HEK293 (cell line): ENCODE data around the gene MSI1.

ENCODE experiments used
- CTCF ChIA-PET: fragments of 350-600 bp; formaldehyde crosslinking; extraction: SDS; loops from one replicate; lab custom pipeline; 2021; ENCODE audit warnings: antibody characterized with exemption; lab: Yijun Ruan, JAX
- POLR2A ChIA-PET: fragments of 300-600 bp; formaldehyde crosslinking; extraction: SDS; loops from one replicate; lab custom pipeline; 2020; ENCODE audit warnings: antibody characterized with exemption, inconsistent platforms; lab: Yijun Ruan, JAX
- H3K27ac ChIP-seq: fragments of 200-500 bp; sonication (Bioruptor generic); 2 replicates; pipeline ENCODE4 v1.5.1; 2014; ENCODE audit warnings: low read depth, low read length, control low read depth, inconsistent platforms; ENCODE audit errors: extremely low read depth
- H3K36me3 ChIP-seq, 2 experiments: fragments of 200-500 bp in 1 of 2; sonication (Bioruptor generic) in 1 of 2; 1 replicate in 1 of 2; 2 replicates in 1 of 2; pipeline ENCODE4 v1.5.1; 2014 to 2017; ENCODE audit warnings: inconsistent platforms in 2 of 2, low read length in 2 of 2; ENCODE audit not compliant: control insufficient read depth in 2 of 2, insufficient read depth in 1 of 2
- H3K4me1 ChIP-seq: fragments of 200-500 bp; sonication (Bioruptor generic); 2 replicates; pipeline ENCODE4 v1.5.1; 2014; ENCODE audit warnings: mild to moderate bottlenecking, low read length, inconsistent platforms; ENCODE audit not compliant: control insufficient read depth, insufficient read depth
- H3K4me3 ChIP-seq: 2 replicates; pipeline ENCODE4 v1.5.1; 2011; ENCODE audit warnings: low read depth, mild to moderate bottlenecking, control low read depth, low read length, moderate library complexity
- H3K9me3 ChIP-seq: fragments of 200-500 bp; sonication (Bioruptor generic); 2 replicates; pipeline ENCODE4 v1.5.1; 2014; ENCODE audit warnings: low read depth, low read length, inconsistent platforms; ENCODE audit not compliant: control insufficient read depth, insufficient read depth
- FEZF1 ChIP-seq: fragments of 450-650 bp; formaldehyde crosslinking; IDR thresholded peaks from 2 replicates; pipeline ENCODE4 v1.5.1; 2016; ENCODE audit warnings: missing biosample characterization, missing genetic modification characterization
- GLI4 ChIP-seq: fragments of 450-650 bp; formaldehyde crosslinking; IDR thresholded peaks from 2 replicates; pipeline ENCODE4 v1.5.1; 2016; ENCODE audit warnings: missing biosample characterization, missing genetic modification characterization
- KLF1 ChIP-seq: fragments of 450-650 bp; formaldehyde crosslinking; IDR thresholded peaks from 2 replicates; pipeline ENCODE4 v1.5.1; 2016; ENCODE audit warnings: missing biosample characterization, missing genetic modification characterization
- KLF7 ChIP-seq: fragments of 450-650 bp; formaldehyde crosslinking; IDR thresholded peaks from 2 replicates; pipeline ENCODE4 v1.5.1; 2016; ENCODE audit warnings: missing biosample characterization, missing genetic modification characterization, borderline replicate concordance
- KLF8 ChIP-seq: fragments of 450-650 bp; formaldehyde crosslinking; IDR thresholded peaks from 2 replicates; pipeline ENCODE4 v1.5.1; 2016; ENCODE audit warnings: missing biosample characterization, missing genetic modification characterization
- OSR2 ChIP-seq: fragments of 450-650 bp; formaldehyde crosslinking; IDR thresholded peaks from 2 replicates; pipeline ENCODE4 v1.5.1; 2016; ENCODE audit warnings: missing biosample characterization, missing genetic modification characterization
- RBAK ChIP-seq: fragments of 450-650 bp; formaldehyde crosslinking; IDR thresholded peaks from 2 replicates; pipeline ENCODE4 v1.5.1; 2016; ENCODE audit warnings: missing biosample characterization, missing genetic modification characterization
- SP2 ChIP-seq: fragments of 450-650 bp; formaldehyde crosslinking; IDR thresholded peaks from 2 replicates; pipeline ENCODE4 v1.5.1; 2016; ENCODE audit warnings: missing biosample characterization, missing genetic modification characterization
- ZEB2 ChIP-seq: fragments of 450-650 bp; formaldehyde crosslinking; IDR thresholded peaks from 2 replicates; pipeline ENCODE4 v1.5.1; 2016; ENCODE audit warnings: missing biosample characterization, missing genetic modification characterization
- ZFP3 ChIP-seq: fragments of 450-650 bp; formaldehyde crosslinking; IDR thresholded peaks from 2 replicates; pipeline ENCODE4 v1.5.1; 2016; ENCODE audit warnings: low read depth, missing biosample characterization, missing genetic modification characterization
- ZNF132 ChIP-seq: fragments of 450-650 bp; formaldehyde crosslinking; IDR thresholded peaks from 2 replicates; pipeline ENCODE4 v1.5.1; 2017; ENCODE audit warnings: missing biosample characterization, missing genetic modification characterization, borderline replicate concordance
- ZNF138 ChIP-seq: fragments of 450-650 bp; formaldehyde crosslinking; IDR thresholded peaks from 2 replicates; pipeline ENCODE4 v1.5.1; 2016; ENCODE audit warnings: missing biosample characterization, missing genetic modification characterization, borderline replicate concordance
- ZNF16 ChIP-seq: fragments of 450-650 bp; formaldehyde crosslinking; IDR thresholded peaks from 2 replicates; pipeline ENCODE4 v1.5.1; 2016; ENCODE audit warnings: low read depth, missing biosample characterization, missing genetic modification characterization
- ZNF169 ChIP-seq: fragments of 450-650 bp; formaldehyde crosslinking; IDR thresholded peaks from 2 replicates; pipeline ENCODE4 v1.5.1; 2016; ENCODE audit warnings: missing biosample characterization, missing genetic modification characterization
- ZNF350 ChIP-seq: fragments of 450-650 bp; formaldehyde crosslinking; IDR thresholded peaks from 2 replicates; pipeline ENCODE4 v1.5.0; 2017; ENCODE audit warnings: missing biosample characterization, mild to moderate bottlenecking, missing genetic modification characterization
- ZNF529 ChIP-seq: fragments of 450-650 bp; formaldehyde crosslinking; IDR thresholded peaks from 2 replicates; pipeline ENCODE4 v1.5.1; 2017; ENCODE audit warnings: missing genetic modification characterization, missing biosample characterization; ENCODE audit not compliant: insufficient replicate concordance
- ZNF530 ChIP-seq: fragments of 450-650 bp; formaldehyde crosslinking; IDR thresholded peaks from 2 replicates; pipeline ENCODE4 v1.5.1; 2016; ENCODE audit warnings: low read depth, missing biosample characterization, missing genetic modification characterization
- ZNF560 ChIP-seq: fragments of 450-650 bp; formaldehyde crosslinking; IDR thresholded peaks from 2 replicates; pipeline ENCODE4 v1.5.1; 2017; ENCODE audit warnings: missing biosample characterization, missing genetic modification characterization, borderline replicate concordance
- ZNF571 ChIP-seq: fragments of 450-650 bp; formaldehyde crosslinking; IDR thresholded peaks from 2 replicates; pipeline ENCODE4 v1.5.0; 2017; ENCODE audit warnings: missing biosample characterization, missing genetic modification characterization
- ZNF596 ChIP-seq: fragments of 450-650 bp; IDR thresholded peaks from 2 replicates; pipeline ENCODE4 v1.5.0; 2018; ENCODE audit warnings: missing biosample characterization, mild to moderate bottlenecking, missing genetic modification characterization, moderate library complexity
- ZNF610 ChIP-seq: fragments of 450-650 bp; formaldehyde crosslinking; IDR thresholded peaks from 2 replicates; pipeline ENCODE4 v1.5.1; 2016; ENCODE audit warnings: missing biosample characterization, missing genetic modification characterization, borderline replicate concordance
- ZNF664 ChIP-seq: fragments of 450-650 bp; formaldehyde crosslinking; IDR thresholded peaks from 2 replicates; pipeline ENCODE4 v1.5.1; 2016; ENCODE audit warnings: missing biosample characterization, missing genetic modification characterization
- ZNF843 ChIP-seq: fragments of 450-650 bp; formaldehyde crosslinking; IDR thresholded peaks from 2 replicates; pipeline ENCODE4 v1.5.1; 2016; ENCODE audit warnings: missing biosample characterization, missing genetic modification characterization
- ZSCAN30 ChIP-seq: fragments of 450-650 bp; IDR thresholded peaks from 2 replicates; pipeline ENCODE4 v1.5.1; 2018; ENCODE audit warnings: missing biosample characterization, mild to moderate bottlenecking, missing genetic modification characterization, moderate library complexity
- TF ChIP-seq, protein P1 (sequence below): fragments of 450-650 bp; formaldehyde crosslinking; IDR thresholded peaks from 2 replicates; pipeline ENCODE4 v1.5.1; 2016; ENCODE audit warnings: missing biosample characterization, missing genetic modification characterization
- TF ChIP-seq, protein P2 (sequence below): IDR thresholded peaks from 2 replicates; pipeline ENCODE4 v1.6.1; 2011; ENCODE audit warnings: mild to moderate bottlenecking, low read depth, low read length, borderline replicate concordance
- TF ChIP-seq, protein P3 (sequence below): fragments of 450-650 bp; formaldehyde crosslinking; IDR thresholded peaks from 2 replicates; pipeline ENCODE4 v1.5.1; 2016; ENCODE audit warnings: missing biosample characterization, missing genetic modification characterization

Gene MSI1

DNA sequence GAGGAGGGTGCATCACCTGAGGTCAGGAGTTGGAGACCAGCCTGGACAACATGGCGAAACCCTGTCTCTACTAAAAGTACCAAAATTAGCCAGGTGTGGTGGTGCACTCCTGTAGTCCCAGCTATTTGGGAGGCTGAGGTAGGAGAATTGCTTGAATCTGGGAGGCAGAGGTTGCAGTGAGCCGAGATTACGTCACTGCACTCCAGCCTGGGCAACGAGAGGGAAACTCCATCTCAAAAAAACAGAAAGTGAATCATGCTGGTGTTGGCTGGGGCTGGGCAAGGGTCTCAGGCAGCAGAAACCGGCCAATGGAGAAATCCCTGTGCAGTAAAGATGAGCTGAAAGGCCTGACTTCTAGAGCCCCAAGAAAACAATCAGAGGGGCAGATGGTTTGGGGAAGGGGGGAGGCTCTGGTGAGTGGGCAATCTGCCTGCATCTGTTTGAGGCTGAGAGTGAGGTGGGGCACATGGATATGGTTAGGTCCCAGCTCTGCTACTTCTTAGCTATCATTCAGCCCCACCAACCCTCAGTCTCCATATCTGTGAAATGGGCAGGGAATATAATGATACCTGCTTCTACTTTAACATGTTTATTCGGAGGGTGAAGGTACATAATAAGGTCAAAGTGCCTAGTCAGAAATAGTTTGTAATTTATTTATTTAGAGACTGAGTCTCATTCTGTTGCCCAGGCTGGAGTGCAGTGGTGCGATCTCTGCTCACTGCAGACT, 47.7 kb upstream of the MSI1 start (continued):
- TF ChIP-seq ZNF560 (tag by site-specific recombination), result no peak
- TF ChIP-seq, protein P1, sequence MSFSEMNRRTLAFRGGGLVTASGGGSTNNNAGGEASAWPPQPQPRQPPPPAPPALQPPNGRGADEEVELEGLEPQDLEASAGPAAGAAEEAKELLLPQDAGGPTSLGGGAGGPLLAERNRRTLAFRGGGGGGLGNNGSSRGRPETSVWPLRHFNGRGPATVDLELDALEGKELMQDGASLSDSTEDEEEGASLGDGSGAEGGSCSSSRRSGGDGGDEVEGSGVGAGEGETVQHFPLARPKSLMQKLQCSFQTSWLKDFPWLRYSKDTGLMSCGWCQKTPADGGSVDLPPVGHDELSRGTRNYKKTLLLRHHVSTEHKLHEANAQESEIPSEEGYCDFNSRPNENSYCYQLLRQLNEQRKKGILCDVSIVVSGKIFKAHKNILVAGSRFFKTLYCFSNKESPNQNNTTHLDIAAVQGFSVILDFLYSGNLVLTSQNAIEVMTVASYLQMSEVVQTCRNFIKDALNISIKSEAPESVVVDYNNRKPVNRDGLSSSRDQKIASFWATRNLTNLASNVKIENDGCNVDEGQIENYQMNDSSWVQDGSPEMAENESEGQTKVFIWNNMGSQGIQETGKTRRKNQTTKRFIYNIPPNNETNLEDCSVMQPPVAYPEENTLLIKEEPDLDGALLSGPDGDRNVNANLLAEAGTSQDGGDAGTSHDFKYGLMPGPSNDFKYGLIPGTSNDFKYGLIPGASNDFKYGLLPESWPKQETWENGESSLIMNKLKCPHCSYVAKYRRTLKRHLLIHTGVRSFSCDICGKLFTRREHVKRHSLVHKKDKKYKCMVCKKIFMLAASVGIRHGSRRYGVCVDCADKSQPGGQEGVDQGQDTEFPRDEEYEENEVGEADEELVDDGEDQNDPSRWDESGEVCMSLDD (tag by site-specific recombination), result no peak
- TF ChIP-seq, protein P2, sequence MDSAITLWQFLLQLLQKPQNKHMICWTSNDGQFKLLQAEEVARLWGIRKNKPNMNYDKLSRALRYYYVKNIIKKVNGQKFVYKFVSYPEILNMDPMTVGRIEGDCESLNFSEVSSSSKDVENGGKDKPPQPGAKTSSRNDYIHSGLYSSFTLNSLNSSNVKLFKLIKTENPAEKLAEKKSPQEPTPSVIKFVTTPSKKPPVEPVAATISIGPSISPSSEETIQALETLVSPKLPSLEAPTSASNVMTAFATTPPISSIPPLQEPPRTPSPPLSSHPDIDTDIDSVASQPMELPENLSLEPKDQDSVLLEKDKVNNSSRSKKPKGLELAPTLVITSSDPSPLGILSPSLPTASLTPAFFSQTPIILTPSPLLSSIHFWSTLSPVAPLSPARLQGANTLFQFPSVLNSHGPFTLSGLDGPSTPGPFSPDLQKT, result no peak
- no peak for TF ChIP-seq ZNF138
- no peak for TF ChIP-seq ZFP3 (tag by site-specific recombination)
- TF ChIP-seq, protein P3, sequence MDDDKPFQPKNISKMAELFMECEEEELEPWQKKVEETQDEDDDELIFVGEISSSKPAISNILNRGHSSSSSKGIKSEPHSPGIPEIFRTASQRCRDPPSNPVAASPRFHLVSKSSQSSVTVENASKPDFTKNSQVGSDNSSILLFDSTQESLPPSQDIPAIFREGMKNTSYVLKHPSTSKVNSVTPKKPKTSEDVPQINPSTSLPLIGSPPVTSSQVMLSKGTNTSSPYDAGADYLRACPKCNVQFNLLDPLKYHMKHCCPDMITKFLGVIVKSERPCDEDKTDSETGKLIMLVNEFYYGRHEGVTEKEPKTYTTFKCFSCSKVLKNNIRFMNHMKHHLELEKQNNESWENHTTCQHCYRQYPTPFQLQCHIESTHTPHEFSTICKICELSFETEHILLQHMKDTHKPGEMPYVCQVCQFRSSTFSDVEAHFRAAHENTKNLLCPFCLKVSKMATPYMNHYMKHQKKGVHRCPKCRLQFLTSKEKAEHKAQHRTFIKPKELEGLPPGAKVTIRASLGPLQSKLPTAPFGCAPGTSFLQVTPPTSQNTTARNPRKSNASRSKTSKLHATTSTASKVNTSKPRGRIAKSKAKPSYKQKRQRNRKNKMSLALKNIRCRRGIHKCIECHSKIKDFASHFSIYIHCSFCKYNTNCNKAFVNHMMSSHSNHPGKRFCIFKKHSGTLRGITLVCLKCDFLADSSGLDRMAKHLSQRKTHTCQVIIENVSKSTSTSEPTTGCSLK (tag by site-specific recombination), result no peak
- no peak for TF ChIP-seq ZNF843 (tag by site-specific recombination)
- no peak for TF ChIP-seq ZNF610 (tag by site-specific recombination)
- TF ChIP-seq ZNF571, result no peak

DNA sequence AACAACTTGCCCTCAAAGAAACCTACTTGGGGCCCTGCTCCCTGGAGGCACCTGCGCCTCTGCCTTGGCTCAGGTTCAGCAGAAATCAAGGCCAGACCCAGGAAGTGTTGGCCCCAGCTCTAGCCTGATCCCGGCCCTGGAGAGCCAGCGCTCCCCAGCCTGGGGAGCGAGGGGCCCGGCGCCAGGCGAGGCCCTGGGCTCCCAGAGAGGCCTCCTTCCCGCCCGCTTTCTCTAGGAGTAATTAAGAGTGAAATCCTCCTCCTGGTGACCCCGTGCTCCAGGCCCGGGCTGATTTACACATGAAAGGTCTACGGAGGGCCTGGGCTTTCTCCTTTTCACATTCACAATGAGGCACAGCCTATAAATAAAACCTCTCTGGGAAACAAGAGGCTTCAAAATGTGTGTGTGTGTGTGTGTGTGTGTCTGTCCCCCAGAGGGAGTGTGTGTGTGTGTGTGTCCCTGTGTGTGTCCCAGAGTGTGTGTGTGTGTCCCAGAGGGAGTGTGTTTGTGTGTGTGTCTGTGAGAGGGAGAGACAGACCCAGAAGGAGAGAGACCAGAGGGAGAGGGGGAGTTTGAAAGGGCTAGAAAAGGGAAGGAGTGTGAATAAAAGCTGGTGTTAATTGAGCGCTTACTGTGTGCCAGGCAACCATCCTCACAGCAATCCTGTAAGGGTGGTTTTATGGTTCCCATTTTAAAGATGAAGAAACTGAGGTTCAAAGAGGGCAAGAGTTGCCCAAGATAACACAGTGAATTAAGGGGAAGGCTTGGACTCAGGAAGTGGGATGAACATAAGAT, 45.1 kb upstream of the MSI1 start:
- ChIA-PET CTCF (interaction anchor here (0.6 to 1.6 kb wide), 3 partner anchors 11 to 47 kb away, joined by 5 read pairs; no protein-coding TSS in a partner anchor), POLR2A (interaction anchor here (0.6 kb wide), 1 partner anchor 66 kb away, joined by 4 read pairs; no protein-coding TSS in a partner anchor)
- no peak overlapping the region for H3K4me3 ChIP-seq
- peak overlapping the region; percentile 71 for H3K27ac ChIP-seq
- H3K4me1 ChIP-seq, result 0 out of 2 replicates have a peak, but pooled peaks cover 3% of the 10 kb centered on the region
- no peaks in the 10 kb centered on the region for H3K9me3 ChIP-seq
- H3K36me3 ChIP-seq, result no peaks in the 10 kb centered on the region
- no peak for TF ChIP-seq FEZF1 (tag by site-specific recombination)
- no peak for TF ChIP-seq ZNF350 (tag by site-specific recombination)
- TF ChIP-seq ZEB2 (tag by site-specific recombination), result no peak
- TF ChIP-seq KLF8 (tag by site-specific recombination), result no peak
- no peak for TF ChIP-seq GLI4
- peak; percentile 20; the same call in 1 of the 2 replicates for TF ChIP-seq KLF7
- TF ChIP-seq, protein P1 (tag by site-specific recombination), result no peak
- TF ChIP-seq ZNF169, result no peak
- TF ChIP-seq ZNF596, result no peak
- peak; percentile 96 for TF ChIP-seq ZNF664 (tag by site-specific recombination)
- TF ChIP-seq OSR2 (tag by site-specific recombination), result no peak
- TF ChIP-seq KLF1 (tag by site-specific recombination), result no peak
- TF ChIP-seq ZSCAN30, result 0 out of 2 replicates have a peak, but pooled peaks have one; percentile 22
- no peak for TF ChIP-seq ZNF529
- no peak for TF ChIP-seq ZNF132
- TF ChIP-seq ZNF530 (tag by site-specific recombination), result no peak
- TF ChIP-seq RBAK (tag by site-specific recombination), result no peak
- TF ChIP-seq SP2, result no peak
- no peak for TF ChIP-seq ZNF16 (tag by site-specific recombination)
